Smooth muscle cell (in vitro differentiated cells): ENCODE measurements around the gene DLG2. TPM values are rescaled to one million over a fixed set of nuclear protein-coding genes. Genes with fewer than 3 reads are reported as not detected.

ENCODE experiments used
- DNase-seq: peaks from one replicate; lab custom pipeline; 2025; ENCODE audit not compliant: unreplicated experiment; lab: John Stamatoyannopoulos, UW
- H2AFZ ChIP-seq: fragments of 200-600 bp; sonication (generic); 2 replicates; pipeline ENCODE4 v1.6.0; 2016; ENCODE audit warnings: antibody characterized with exemption, low read depth, mild to moderate bottlenecking
- H3F3A ChIP-seq: fragments of 200-600 bp; sonication (generic); 2 replicates; pipeline ENCODE4 v1.6.0; 2017; ENCODE audit warnings: antibody characterized with exemption, low read depth
- H3K27ac ChIP-seq: fragments of 200-600 bp; sonication (generic); 2 replicates; pipeline ENCODE4 v1.5.1; 2016; ENCODE audit warnings: low read depth, mild to moderate bottlenecking
- H3K27me3 ChIP-seq: fragments of 200-600 bp; sonication (generic); 2 replicates; pipeline ENCODE4 v1.6.1; 2016; ENCODE audit warnings: low read depth, mild to moderate bottlenecking
- H3K36me3 ChIP-seq: fragments of 200-600 bp; sonication (generic); 2 replicates; pipeline ENCODE4 v1.5.1; 2016; ENCODE audit warnings: low read depth
- H3K4me1 ChIP-seq: fragments of 200-600 bp; sonication (generic); 2 replicates; pipeline ENCODE4 v1.5.1; 2016; ENCODE audit warnings: low read depth
- H3K4me2 ChIP-seq: fragments of 200-600 bp; sonication (generic); 2 replicates; pipeline ENCODE4 v1.6.0; 2016; ENCODE audit warnings: mild to moderate bottlenecking
- H3K4me3 ChIP-seq: fragments of 200-600 bp; sonication (generic); 2 replicates; pipeline ENCODE4 v1.5.1; 2016; ENCODE audit warnings: mild to moderate bottlenecking
- H3K79me2 ChIP-seq: fragments of 200-600 bp; sonication (generic); 2 replicates; pipeline ENCODE4 v1.6.0; 2016; ENCODE audit warnings: low read depth, mild to moderate bottlenecking
- H3K9ac ChIP-seq: fragments of 200-600 bp; sonication (generic); 2 replicates; pipeline ENCODE4 v1.6.0; 2016; ENCODE audit warnings: low read depth
- H3K9me3 ChIP-seq: fragments of 200-600 bp; sonication (generic); replicated peaks from 2 replicates; pipeline ENCODE4 v1.5.1; 2016; ENCODE audit warnings: low read depth
- H4K20me1 ChIP-seq: fragments of 200-600 bp; sonication (generic); 2 replicates; pipeline ENCODE4 v1.6.0; 2016; ENCODE audit warnings: low read depth
- CTCF ChIP-seq: fragments of 200-600 bp; sonication (generic); IDR thresholded peaks from 2 replicates; pipeline ENCODE4 v1.5.1; 2017; ENCODE audit warnings: borderline replicate concordance, mild to moderate bottlenecking, antibody characterized with exemption; ENCODE audit not compliant: insufficient read depth, poor library complexity, severe bottlenecking
- WGBS: methylation state at CpG from one replicate; pipeline ENCODE4 v1.1.7; 2016; ENCODE audit warnings: low lambda C conversion rate; 5-methylcytosine and 5-hydroxymethylcytosine counted together
- polyA plus RNA-seq: library from polyadenylated mRNA; unstranded; fragments of >200 nt; fragmentation: Nextera tagmentation; extraction: Ambion mirVana; gene quantifications from 2 replicates; pipeline ENCODE4 v1.2.1, GENCODE V29; 2016
- total RNA-seq: library from RNA; depleted of rRNA; stranded (reverse); fragments of >200 nt; gene quantifications from 2 replicates; pipeline ENCODE4 v1.2.3, GENCODE V29; 2014

The DLG2 gene
- total and polyA plus RNA-seq, 2 experiments from 2014 or later: 0.74 to 1.1 TPM

DNA sequence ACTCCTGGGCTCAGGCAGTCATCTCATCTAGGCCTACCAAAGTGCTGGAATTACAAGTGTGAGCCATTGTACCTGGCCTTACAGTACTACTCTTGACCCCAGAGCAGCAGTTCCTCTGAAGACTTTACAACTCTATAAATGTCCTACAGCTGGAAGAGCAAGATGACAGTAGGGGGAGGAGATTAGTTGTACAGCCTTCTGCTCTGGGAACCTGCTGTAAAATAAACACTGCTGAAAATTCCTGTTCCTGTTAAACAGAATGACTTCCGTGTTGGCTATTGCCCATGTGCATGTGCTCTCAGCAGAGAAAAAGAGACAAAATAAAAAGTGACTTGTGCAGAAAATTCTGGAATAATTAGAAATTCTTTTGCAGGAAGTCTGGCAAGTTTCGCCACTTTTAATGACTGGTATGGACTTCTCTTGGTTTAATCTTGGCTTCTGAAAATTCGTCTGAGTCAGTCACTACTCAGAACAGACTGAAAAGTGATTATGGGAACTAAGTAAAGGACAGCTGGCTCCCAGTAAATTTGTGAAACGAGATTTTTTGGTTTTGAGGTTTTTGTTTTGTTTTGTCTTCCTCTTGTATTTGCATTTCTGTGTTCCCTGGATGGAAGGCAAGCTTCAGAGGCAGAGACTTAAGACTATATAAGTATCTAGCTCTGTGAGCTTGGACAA lies 955.7 kb downstream of the DLG2 start:
- Histone ChIP-seq H3K79me2 (no peaks in the 10 kb centered on the region), H3K27ac (peak overlapping the region; percentile 44), H3F3A (peaks cover 9% of the 10 kb centered on the region), H4K20me1 (no peaks in the 10 kb centered on the region), H3K9ac (no peak overlapping the region), H3K4me1 (no peaks in the 10 kb centered on the region), H3K27me3 (no peaks in the 10 kb centered on the region), H3K36me3 (no peaks in the 10 kb centered on the region), H2AFZ (no peak overlapping the region), H3K4me3 (no peak overlapping the region), H3K4me2 (peak overlapping the region; percentile 33), H3K9me3 (no peaks in the 10 kb centered on the region)
- no peak for TF ChIP-seq CTCF
- WGBS: 23% methylated on average over 4 of the region's 4 CpGs
- no peak for DNase-seq

DNA sequence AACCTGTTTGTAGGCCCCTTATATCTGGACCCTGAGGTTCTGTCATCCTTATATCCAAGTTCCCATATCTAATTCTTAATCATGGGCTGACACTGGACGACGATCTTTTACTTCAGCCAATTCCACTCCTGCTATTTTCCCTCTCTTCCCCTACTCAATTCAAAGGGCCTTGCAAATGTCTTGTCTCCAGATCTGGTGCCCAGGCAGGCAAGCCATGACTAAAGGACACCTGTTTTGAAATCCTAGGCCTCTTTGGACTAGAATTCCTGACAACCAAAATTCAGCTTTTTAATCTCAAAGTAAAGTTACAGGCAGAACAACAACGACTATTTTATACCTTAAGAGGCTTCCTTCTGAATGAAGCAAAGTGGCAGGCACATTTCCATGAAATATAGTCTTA lies 963.4 kb downstream of the DLG2 start:
- WGBS: 90% methylated on average over 3 of the region's 3 CpGs

GRCh38 chr11:84660257-84660977 lies 966.7 kb downstream of the DLG2 start:
- H3K27me3 ChIP-seq: no peaks in the 10 kb centered on the region
- H3K9me3 ChIP-seq: no peaks in the 10 kb centered on the region
- peaks cover 4% of the 10 kb centered on the region for H3K4me1 ChIP-seq
- 96% methylated on average over 3 of the region's 3 CpGs for WGBS
- no peaks in the 10 kb centered on the region for H3F3A ChIP-seq
- H3K4me3 ChIP-seq: no peak overlapping the region
- no peaks in the 10 kb centered on the region for H3K79me2 ChIP-seq
- H3K9ac ChIP-seq: no peak overlapping the region
- no peaks in the 10 kb centered on the region for H4K20me1 ChIP-seq
- H3K36me3 ChIP-seq: no peaks in the 10 kb centered on the region
- H2AFZ ChIP-seq: no peak overlapping the region
- H3K27ac ChIP-seq: no peak overlapping the region
- no peak overlapping the region for H3K4me2 ChIP-seq
- no peak for TF ChIP-seq CTCF
- DNase-seq: no peak

More for the DNA sequence above, 963.4 kb downstream of the DLG2 start:
- Histone ChIP-seq H3K79me2 (no peaks in the 10 kb centered on the region), H3K27ac (no peak overlapping the region), H3K4me3 (no peak overlapping the region), H4K20me1 (no peaks in the 10 kb centered on the region), H3K4me2 (no peak overlapping the region), H3F3A (no peaks in the 10 kb centered on the region), H3K4me1 (no peaks in the 10 kb centered on the region), H3K36me3 (no peaks in the 10 kb centered on the region), H3K27me3 (no peaks in the 10 kb centered on the region), H3K9ac (no peak overlapping the region), H2AFZ (no peak overlapping the region), H3K9me3 (no peaks in the 10 kb centered on the region)
- no peak for TF ChIP-seq CTCF
- DNase-seq: no peak
